ENCODE results near the gene FADS3. TPM values are rescaled to one million over a fixed set of nuclear protein-coding genes. Genes with fewer than 3 reads are reported as not detected.

The FADS3 gene
- total RNA-seq, 1 donor from 2014 or later = 10.1 TPM

- peaks cover 22% of the 10 kb centered on the region for H3F3A ChIP-seq (ENCODE audit: low read depth)
- H3K27ac ChIP-seq = no peak overlapping the region
- no peaks in the 10 kb centered on the region for H3K79me2 ChIP-seq (ENCODE audit: low read depth)
- H3K27ac Mint-ChIP-seq = no peak overlapping the region
- no peaks in the 10 kb centered on the region for H3K9me3 ChIP-seq (ENCODE audit: low read depth)
- TF ChIP-seq, protein P1, sequence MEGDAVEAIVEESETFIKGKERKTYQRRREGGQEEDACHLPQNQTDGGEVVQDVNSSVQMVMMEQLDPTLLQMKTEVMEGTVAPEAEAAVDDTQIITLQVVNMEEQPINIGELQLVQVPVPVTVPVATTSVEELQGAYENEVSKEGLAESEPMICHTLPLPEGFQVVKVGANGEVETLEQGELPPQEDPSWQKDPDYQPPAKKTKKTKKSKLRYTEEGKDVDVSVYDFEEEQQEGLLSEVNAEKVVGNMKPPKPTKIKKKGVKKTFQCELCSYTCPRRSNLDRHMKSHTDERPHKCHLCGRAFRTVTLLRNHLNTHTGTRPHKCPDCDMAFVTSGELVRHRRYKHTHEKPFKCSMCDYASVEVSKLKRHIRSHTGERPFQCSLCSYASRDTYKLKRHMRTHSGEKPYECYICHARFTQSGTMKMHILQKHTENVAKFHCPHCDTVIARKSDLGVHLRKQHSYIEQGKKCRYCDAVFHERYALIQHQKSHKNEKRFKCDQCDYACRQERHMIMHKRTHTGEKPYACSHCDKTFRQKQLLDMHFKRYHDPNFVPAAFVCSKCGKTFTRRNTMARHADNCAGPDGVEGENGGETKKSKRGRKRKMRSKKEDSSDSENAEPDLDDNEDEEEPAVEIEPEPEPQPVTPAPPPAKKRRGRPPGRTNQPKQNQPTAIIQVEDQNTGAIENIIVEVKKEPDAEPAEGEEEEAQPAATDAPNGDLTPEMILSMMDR (IDR thresholded peaks at IDR 0.05) = no peak
- TF ChIP-seq EZH2 (IDR thresholded peaks at IDR 0.05) (no peak), EZH2phosphoT487 (IDR thresholded peaks at IDR 0.05) (no peak)
- H3K36me3 Mint-ChIP-seq = no peaks in the 10 kb centered on the region
- peaks cover 30% of the 10 kb centered on the region for H3K4me1 Mint-ChIP-seq
- no peak overlapping the region for H3K4me2 ChIP-seq
- peaks cover 7% of the 10 kb centered on the region for H3K27me3 Mint-ChIP-seq (ENCODE audit: insufficient read depth, low read depth)
- no peak for DNase-seq (ENCODE audit: low spot score)
- no peaks in the 10 kb centered on the region for H3K27me3 ChIP-seq
- peaks cover 16% of the 10 kb centered on the region for H3K4me1 ChIP-seq
- H3K9me3 Mint-ChIP-seq = peaks cover 4% of the 10 kb centered on the region
- no peak overlapping the region for H3K4me3 Mint-ChIP-seq
- H3K4me3 ChIP-seq = no peak overlapping the region
- H2AFZ ChIP-seq (replicated peaks) = no peak overlapping the region
- H3K9ac ChIP-seq = no peak overlapping the region
- H3K36me3 ChIP-seq = no peaks in the 10 kb centered on the region
- H4K20me1 ChIP-seq (ENCODE audit: low read depth) = no peaks in the 10 kb centered on the region
Observed at GRCh38 chr11:61926235-61926634, 34.9 kb upstream of the FADS3 start.

- peak overlapping the region; percentile 36 for H3K27ac Mint-ChIP-seq
- H3K4me3 ChIP-seq = no peak overlapping the region
- H3K27me3 Mint-ChIP-seq (ENCODE audit: insufficient read depth, low read depth) = peaks cover 7% of the 10 kb centered on the region
- H3K4me2 ChIP-seq = no peak overlapping the region
- H3K36me3 ChIP-seq = no peaks in the 10 kb centered on the region
- peaks cover 22% of the 10 kb centered on the region for H3F3A ChIP-seq (ENCODE audit: low read depth)
- no peak overlapping the region for H3K4me3 Mint-ChIP-seq
- H3K4me1 ChIP-seq = peaks cover 16% of the 10 kb centered on the region
- no peak overlapping the region for H3K27ac ChIP-seq
- no peak for DNase-seq (ENCODE audit: low spot score)
- H3K79me2 ChIP-seq (ENCODE audit: low read depth) = no peaks in the 10 kb centered on the region
- no peaks in the 10 kb centered on the region for H3K36me3 Mint-ChIP-seq
- peaks cover 30% of the 10 kb centered on the region for H3K4me1 Mint-ChIP-seq
- H3K9ac ChIP-seq = no peak overlapping the region
- H3K27me3 ChIP-seq = no peaks in the 10 kb centered on the region
- no peak overlapping the region for H2AFZ ChIP-seq (replicated peaks)
- no peak for TF ChIP-seq EZH2phosphoT487 (IDR thresholded peaks at IDR 0.05)
- TF ChIP-seq EZH2 (IDR thresholded peaks at IDR 0.05) = no peak
- TF ChIP-seq, protein P1 (IDR thresholded peaks at IDR 0.05) = no peak
- H3K9me3 ChIP-seq (ENCODE audit: low read depth) = no peaks in the 10 kb centered on the region
- H4K20me1 ChIP-seq (ENCODE audit: low read depth) = no peaks in the 10 kb centered on the region
- H3K9me3 Mint-ChIP-seq = peaks cover 4% of the 10 kb centered on the region
Observed at GRCh38 chr11:61925736-61926135, 34.4 kb upstream of the FADS3 start.

- peak overlapping the region; percentile 58 for H2AFZ ChIP-seq (replicated peaks)
- H3K9me3 Mint-ChIP-seq = peaks cover 2% of the 10 kb centered on the region
- H3F3A ChIP-seq (ENCODE audit: low read depth) = peaks cover 22% of the 10 kb centered on the region
- H4K20me1 ChIP-seq (ENCODE audit: low read depth) = no peaks in the 10 kb centered on the region
- no peaks in the 10 kb centered on the region for H3K36me3 Mint-ChIP-seq
- peaks cover 16% of the 10 kb centered on the region for H3K27me3 Mint-ChIP-seq (ENCODE audit: insufficient read depth, low read depth)
- peaks cover 16% of the 10 kb centered on the region for H3K4me1 ChIP-seq
- no peaks in the 10 kb centered on the region for H3K9me3 ChIP-seq (ENCODE audit: low read depth)
- H3K4me1 Mint-ChIP-seq = peaks cover 30% of the 10 kb centered on the region
- TF ChIP-seq EZH2 (IDR thresholded peaks at IDR 0.05) (no peak), EZH2phosphoT487 (IDR thresholded peaks at IDR 0.05) (no peak)
- TF ChIP-seq, protein P1 (IDR thresholded peaks at IDR 0.05) = no peak
- H3K36me3 ChIP-seq = no peaks in the 10 kb centered on the region
- H3K9ac ChIP-seq = no peak overlapping the region
- peaks cover 7% of the 10 kb centered on the region for H3K27me3 ChIP-seq
- H3K4me3 ChIP-seq = no peak overlapping the region
- no peak overlapping the region for H3K4me3 Mint-ChIP-seq
- H3K79me2 ChIP-seq (ENCODE audit: low read depth) = no peaks in the 10 kb centered on the region
- H3K4me2 ChIP-seq = peak overlapping the region; percentile 37
- no peak overlapping the region for H3K27ac ChIP-seq
- DNase-seq (ENCODE audit: low spot score) = no peak
- H3K27ac Mint-ChIP-seq = peak overlapping the region; percentile 88
Observed at GRCh38 chr11:61924064-61924455, 32.7 kb upstream of the FADS3 start.
